H1 (cell line): ENCODE measurements around the gene ZNF649. TPM values are rescaled to one million over a fixed set of nuclear protein-coding genes. Genes with fewer than 3 reads are reported as not detected.

ENCODE experiments used
- CTCF ChIA-PET: fragments of 300-600 bp; sonication (Branson Sonifier 250); formaldehyde crosslinking; loops from one replicate; lab custom pipeline; 2021; ENCODE audit not compliant: partially characterized antibody; lab: Charles Lee
- POLR2A ChIA-PET: fragments of 300-600 bp; sonication (Branson Sonifier 250); formaldehyde crosslinking; loops from one replicate; lab custom pipeline; 2021; ENCODE audit warnings: inconsistent platforms; ENCODE audit not compliant: partially characterized antibody; lab: Charles Lee
- DNase-seq, 2 experiments: peaks; one replicate each; pipeline versions ENCODE4 v3.0.0 to v3.0.0-alpha.2; 2010 to 2022; ENCODE audit warnings: low spot score in 2 of 2, low read depth in 1 of 2, mixed read lengths in 1 of 2
- FAIRE-seq: peaks from 2 replicates; lab custom pipeline; 2011; peaks lifted over from hg19 to GRCh38; lab: Jason Lieb, UNC
- H2AFZ ChIP-seq: 2 replicates; pipeline ENCODE4 v1.8.1; 2012; ENCODE audit warnings: low read length, inconsistent platforms
- H2AK5ac ChIP-seq: 2 replicates; pipeline ENCODE4 v1.6.1; 2013; ENCODE audit warnings: low read depth, low read length
- H2BK120ac ChIP-seq: replicated peaks from 2 replicates; pipeline ENCODE3; 2013; ENCODE audit warnings: low read depth, low read length, inconsistent platforms
- H2BK12ac ChIP-seq: 2 replicates; pipeline ENCODE4 v1.6.1; 2013; ENCODE audit warnings: low read depth, low read length
- H2BK15ac ChIP-seq: 2 replicates; pipeline ENCODE4 v1.6.1; 2013; ENCODE audit warnings: low read length
- H2BK20ac ChIP-seq: 2 replicates; pipeline ENCODE4 v1.6.1; 2013; ENCODE audit warnings: low read length
- H2BK5ac ChIP-seq: 2 replicates; pipeline ENCODE4 v1.6.1; 2013; ENCODE audit warnings: low read depth, low read length
- H3K14ac ChIP-seq: 2 replicates; pipeline ENCODE4 v1.6.1; 2013; ENCODE audit warnings: inconsistent platforms; ENCODE audit not compliant: insufficient read length
- H3K18ac ChIP-seq: 2 replicates; pipeline ENCODE4 v1.6.1; 2013; ENCODE audit warnings: low read length; ENCODE audit errors: extremely low read depth
- H3K23ac ChIP-seq: 2 replicates; pipeline ENCODE4 v1.6.1; 2013; ENCODE audit warnings: inconsistent platforms; ENCODE audit not compliant: insufficient read length
- H3K23me2 ChIP-seq: 2 replicates; pipeline ENCODE4 v1.6.1; 2013; ENCODE audit warnings: low read depth, low read length
- H3K27ac ChIP-seq: 2 replicates; pipeline ENCODE4 v1.6.1; 2011; ENCODE audit warnings: low read depth, low read length, inconsistent platforms
- H3K27me3 ChIP-seq, 4 experiments: replicated peaks in 1 of 4; 1 replicate in 1 of 4; 2 replicates in 3 of 4; pipeline versions ENCODE4 v1.6.1 to v1.8.1; 2011 to 2013; ENCODE audit warnings: low read length in 3 of 4, mild to moderate bottlenecking in 3 of 4, inconsistent platforms in 2 of 4, mixed read lengths in 2 of 4, moderate library complexity in 1 of 4; ENCODE audit not compliant: control insufficient read depth in 3 of 4, insufficient read depth in 3 of 4; ENCODE audit errors: extremely low read depth in 1 of 4
- H3K36me3 ChIP-seq, 4 experiments: 2 replicates each; pipeline versions ENCODE4 v1.6.1 to v1.8.1; 2011 to 2013; ENCODE audit warnings: mild to moderate bottlenecking in 4 of 4, low read length in 3 of 4, moderate library complexity in 2 of 4, control low read depth in 1 of 4, inconsistent platforms in 1 of 4; ENCODE audit not compliant: insufficient read depth in 4 of 4, control insufficient read depth in 2 of 4
- H3K4ac ChIP-seq: replicated peaks from 2 replicates; pipeline ENCODE3; 2013; ENCODE audit warnings: low read length, low read depth, mixed read lengths, inconsistent platforms; ENCODE audit not compliant: insufficient read length
- H3K4me1 ChIP-seq, 4 experiments: replicated peaks in 1 of 4; 1 replicate in 1 of 4; 2 replicates in 3 of 4; pipeline versions ENCODE4 v1.6.1 to v1.8.1; 2011 to 2013; ENCODE audit warnings: low read length in 3 of 4, inconsistent platforms in 2 of 4, mixed read lengths in 1 of 4; ENCODE audit not compliant: insufficient read depth in 4 of 4, control insufficient read depth in 3 of 4
- H3K4me2 ChIP-seq, 2 experiments: 2 replicates each; pipeline versions ENCODE4 v1.6.1 to v1.8.1; 2011 to 2013; ENCODE audit warnings: low read depth in 2 of 2, low read length in 2 of 2, control low read depth in 1 of 2, inconsistent platforms in 1 of 2, mild to moderate bottlenecking in 1 of 2; ENCODE audit not compliant: insufficient read depth in 1 of 2
- H3K4me3 ChIP-seq, 4 experiments: fragments of 200-600, 300-600 bp in 1 of 4; sonication (generic), shearing (Covaris generic), sonication (Bioruptor Twin) in 1 of 4; 2 replicates each; pipeline versions ENCODE4 v1.5.1 to v1.8.1; 2011 to 2016; ENCODE audit warnings: low read length in 4 of 4, low read depth in 3 of 4, control low read depth in 2 of 4, inconsistent platforms in 2 of 4, mild to moderate bottlenecking in 2 of 4, mixed read lengths in 1 of 4, moderate library complexity in 1 of 4; ENCODE audit not compliant: insufficient read depth in 2 of 4; ENCODE audit errors: extremely low read depth in 1 of 4
- H3K56ac ChIP-seq: replicated peaks from 2 replicates; pipeline ENCODE3; 2013; ENCODE audit warnings: low read depth, mild to moderate bottlenecking, mixed read lengths, low read length, inconsistent platforms; ENCODE audit not compliant: insufficient read length
- H3K79me1 ChIP-seq: 2 replicates; pipeline ENCODE4 v1.6.1; 2013; ENCODE audit warnings: low read depth, low read length, control low read depth
- H3K79me2 ChIP-seq, 2 experiments: 2 replicates each; pipeline versions ENCODE4 v1.6.1 to v1.8.1; 2012 to 2013; ENCODE audit warnings: low read length in 2 of 2, mild to moderate bottlenecking in 2 of 2, inconsistent platforms in 1 of 2; ENCODE audit not compliant: insufficient read depth in 2 of 2, control insufficient read depth in 1 of 2
- H3K9ac ChIP-seq, 4 experiments: replicated peaks in 1 of 4; 1 replicate in 1 of 4; 2 replicates in 3 of 4; pipeline versions ENCODE4 v1.6.1 to v1.8.1; 2011 to 2013; ENCODE audit warnings: low read depth in 3 of 4, low read length in 3 of 4, control low read depth in 2 of 4, mild to moderate bottlenecking in 2 of 4, moderate library complexity in 2 of 4, inconsistent platforms in 1 of 4; ENCODE audit errors: extremely low read depth in 1 of 4
- H3K9me3 ChIP-seq, 2 experiments: 2 replicates each; pipeline versions ENCODE4 v1.6.1 to v1.8.1; 2012 to 2013; ENCODE audit warnings: mild to moderate bottlenecking in 2 of 2, moderate library complexity in 2 of 2, control low read depth in 1 of 2, inconsistent platforms in 1 of 2, low read depth in 1 of 2, low read length in 1 of 2, mixed read lengths in 1 of 2; ENCODE audit not compliant: insufficient read depth in 2 of 2
- H4K20me1 ChIP-seq, 2 experiments: replicated peaks in 1 of 2; 2 replicates each; pipeline versions ENCODE3 to v1.8.1; 2011 to 2013; ENCODE audit warnings: inconsistent platforms in 2 of 2, low read length in 2 of 2, mild to moderate bottlenecking in 1 of 2; ENCODE audit not compliant: insufficient read depth in 2 of 2, control insufficient read depth in 1 of 2
- H4K5ac ChIP-seq: 2 replicates; pipeline ENCODE4 v1.6.1; 2013; ENCODE audit warnings: low read length, low read depth, mixed read lengths, inconsistent platforms; ENCODE audit not compliant: insufficient read length
- H4K8ac ChIP-seq: 2 replicates; pipeline ENCODE4 v1.8.0; 2013; ENCODE audit warnings: mild to moderate bottlenecking, moderate library complexity, low read length, inconsistent platforms; ENCODE audit not compliant: insufficient read depth; ENCODE audit errors: extremely low read depth
- H4K91ac ChIP-seq: replicated peaks from 2 replicates; pipeline ENCODE3; 2013; ENCODE audit warnings: low read length, mixed read lengths, inconsistent platforms; ENCODE audit not compliant: insufficient read length
- EGR1 ChIP-seq: IDR thresholded peaks from 2 replicates; pipeline ENCODE4 v1.6.1; 2011; ENCODE audit warnings: low read depth, low read length, borderline replicate concordance
- KDM1A ChIP-seq: fragments of 200-600, 300-600 bp; sonication (generic); IDR thresholded peaks from 2 replicates; pipeline ENCODE4 v1.7.1; 2016; ENCODE audit warnings: mild to moderate bottlenecking, low read length, borderline replicate concordance
- RNF2 ChIP-seq: fragments of 200-900, 300-1000 bp; sonication (generic); IDR thresholded peaks from 2 replicates; pipeline ENCODE4 v1.7.1; 2016; ENCODE audit warnings: borderline replicate concordance, low read depth, mild to moderate bottlenecking, antibody characterized with exemption, low read length; ENCODE audit not compliant: poor library complexity, severe bottlenecking; ENCODE audit errors: missing control alignments
- RXRA ChIP-seq: IDR thresholded peaks from 2 replicates; pipeline ENCODE4 v1.6.1; 2011; ENCODE audit warnings: low read depth, mild to moderate bottlenecking, low read length, moderate library complexity; ENCODE audit not compliant: insufficient read depth
- WGBS, 2 experiments: shearing (Covaris generic) in 1 of 2; methylation state at CpG; one replicate each; pipeline versions ENCODE4 v1.1.6 to v1.1.7; 2013 to 2015; ENCODE audit warnings: low lambda C conversion rate in 2 of 2, mixed read lengths in 2 of 2, inconsistent platforms in 1 of 2, low coverage in 1 of 2, missing lambda C conversion rate in 1 of 2; ENCODE audit not compliant: insufficient replicate concordance in 2 of 2, insufficient coverage in 1 of 2, insufficient read length in 1 of 2; ENCODE audit errors: extremely low coverage in 1 of 2, missing lambda C conversion rate in 1 of 2; 5-methylcytosine and 5-hydroxymethylcytosine counted together
- polyA plus RNA-seq, 7 experiments: library from polyadenylated mRNA; depleted of rRNA in 3 of 7; stranded (reverse) in 5 of 7; unstranded in 2 of 7; fragments of >200 nt in 5 of 7; fragments of 200-250 nt in 2 of 7; gene quantifications; 1 replicate in 5 of 7; 2 replicates in 1 of 7; 4 replicates in 1 of 7; pipeline versions ENCODE4 v1.2.1 to v1.2.3, GENCODE V29; 2011 to 2013; ENCODE audit warnings: missing spikeins in 2 of 7, mixed read lengths in 2 of 7
- total RNA-seq: library from RNA; stranded (reverse); fragmentation: NEBNext Ultra II Directional; extraction: Animal tissue kit (Norgen Biotek cat#: 25700); gene quantifications from 2 replicates; pipeline ENCODE4 v1.2.1, GENCODE V29; 2021

Gene ZNF649
- total and polyA plus RNA-seq, 2 of the 8 experiments (the other 6 are each of a cell fraction or from before 2014, with no cell fraction given) = 24.7 to 51.7 TPM

- POLR2A ChIA-PET = interaction anchor here (1.7 kb wide), 1 partner anchor 10 kb away, joined by 6 read pairs; no protein-coding TSS in a partner anchor
- Histone ChIP-seq H3K27me3 (no peaks in the 10 kb centered on the region), H3K79me2 (no peaks in the 10 kb centered on the region), H3K23me2 (no peaks in the 10 kb centered on the region), H3K9ac (no peak overlapping the region), H4K8ac (no peak overlapping the region), H2BK5ac (no peak overlapping the region), H2BK120ac (no peak overlapping the region), H2BK12ac (no peak overlapping the region), H3K4me1 (no peaks in the 10 kb centered on the region), H3K79me1 (no peaks in the 10 kb centered on the region), H3K9me3 (peaks cover 92 to 94% of the 10 kb centered on the region in 2 experiments), H3K14ac (no peak overlapping the region), H4K91ac (no peak overlapping the region), H4K5ac (no peak overlapping the region), H2BK15ac (no peak overlapping the region), H3K4ac (no peak overlapping the region), H2AK5ac (no peak overlapping the region), H2BK20ac (no peak overlapping the region), H3K56ac (no peak overlapping the region), H3K23ac (no peak overlapping the region), H3K36me3 (peaks cover 0 to 25% (median 5%) of the 10 kb centered on the region in 4 experiments; a peak in 3 of 8 replicates), H4K20me1 (no peaks in the 10 kb centered on the region), H3K4me2 (no peak overlapping the region), H2AFZ (no peak overlapping the region), H3K4me3 (no peak overlapping the region), H3K18ac (no peak overlapping the region), H3K27ac (no peak overlapping the region)
- FAIRE-seq (no peak), DNase-seq (no peak)
- CTCF ChIA-PET = interaction anchor here (1.0 kb wide), 1 partner anchor 25 kb away, joined by 3 read pairs; no protein-coding TSS in a partner anchor
- 95% methylated on average over 1 of the region's 1 CpG; no CpG with 5 or more reads in 1 of the 2 experiments for WGBS, 2 experiments
- TF ChIP-seq KDM1A (no peak), EGR1 (no peak), RNF2 (no peak), RXRA (no peak)
Measured at GRCh38 chr19:51916167-51916566, 11.3 kb upstream of the ZNF649 start.
